Esophagus squamous epithelium (tissue), 4 donors: ENCODE measurements around the gene CAMK2A.

Experiments used
- POLR2A ChIP-seq, 4 donors: fragments of 450-650 bp; IDR thresholded peaks; one replicate each; pipeline ENCODE4 v1.6.1; 2017; ENCODE audit warnings: antibody characterized with exemption in 4 of 4, mild to moderate bottlenecking in 4 of 4, moderate library complexity in 3 of 4
- TF ChIP-seq, protein P1 (sequence below), 6 experiments: fragments of 450-650 bp in 4 of 6; fragments of 200-600 bp in 2 of 6; sonication (generic) in 2 of 6; IDR thresholded peaks; one replicate each; pipeline ENCODE4 v1.5.1; 2016 to 2019; ENCODE audit warnings: antibody characterized with exemption in 6 of 6, mild to moderate bottlenecking in 4 of 6, moderate library complexity in 4 of 6

- TF ChIP-seq, protein P1, sequence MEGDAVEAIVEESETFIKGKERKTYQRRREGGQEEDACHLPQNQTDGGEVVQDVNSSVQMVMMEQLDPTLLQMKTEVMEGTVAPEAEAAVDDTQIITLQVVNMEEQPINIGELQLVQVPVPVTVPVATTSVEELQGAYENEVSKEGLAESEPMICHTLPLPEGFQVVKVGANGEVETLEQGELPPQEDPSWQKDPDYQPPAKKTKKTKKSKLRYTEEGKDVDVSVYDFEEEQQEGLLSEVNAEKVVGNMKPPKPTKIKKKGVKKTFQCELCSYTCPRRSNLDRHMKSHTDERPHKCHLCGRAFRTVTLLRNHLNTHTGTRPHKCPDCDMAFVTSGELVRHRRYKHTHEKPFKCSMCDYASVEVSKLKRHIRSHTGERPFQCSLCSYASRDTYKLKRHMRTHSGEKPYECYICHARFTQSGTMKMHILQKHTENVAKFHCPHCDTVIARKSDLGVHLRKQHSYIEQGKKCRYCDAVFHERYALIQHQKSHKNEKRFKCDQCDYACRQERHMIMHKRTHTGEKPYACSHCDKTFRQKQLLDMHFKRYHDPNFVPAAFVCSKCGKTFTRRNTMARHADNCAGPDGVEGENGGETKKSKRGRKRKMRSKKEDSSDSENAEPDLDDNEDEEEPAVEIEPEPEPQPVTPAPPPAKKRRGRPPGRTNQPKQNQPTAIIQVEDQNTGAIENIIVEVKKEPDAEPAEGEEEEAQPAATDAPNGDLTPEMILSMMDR (IDR thresholded peaks at IDR 0.05), result no peak
- TF ChIP-seq POLR2A (IDR thresholded peaks at IDR 0.05), result no peak
Measured at GRCh38 chr5:150313921-150314716, 24.5 kb upstream of the CAMK2A start.
